WTC11 (cell line): ENCODE data around the gene PIP4K2B. TPM values are rescaled to one million over a fixed set of nuclear protein-coding genes. Genes with fewer than 3 reads are reported as not detected.

Experiments
- ATAC-seq: fragments of 200-7000 bp; cut with Tn5 transposase; 2 replicates; pipeline ENCODE4 v1.10.0; 2021; ENCODE audit warnings: mild to moderate bottlenecking, moderate library complexity
- CTCF ChIA-PET: fragments of 300-600 bp; sonication (Branson Sonifier 250); formaldehyde crosslinking; loops from one replicate; lab custom pipeline; 2021; ENCODE audit warnings: antibody characterized with exemption; lab: Charles Lee
- POLR2A ChIA-PET: fragments of 350-600 bp; sonication (Branson Sonifier 250); formaldehyde crosslinking; loops from one replicate; lab custom pipeline; 2021; ENCODE audit warnings: antibody characterized with exemption; lab: Charles Lee
- DNase-seq: peaks from one replicate; pipeline ENCODE4 v3.0.0; 2021; ENCODE audit warnings: low spot score
- H3K27ac Mint-ChIP-seq: 2 replicates; pipeline ENCODE4 v1.8.0; 2021; ENCODE audit warnings: mixed read lengths
- H3K27me3 Mint-ChIP-seq: 2 replicates; pipeline ENCODE4 v1.8.0; 2021; ENCODE audit warnings: low read depth, mild to moderate bottlenecking, moderate library complexity, mixed read lengths
- H3K36me3 Mint-ChIP-seq: 2 replicates; pipeline ENCODE4 v1.8.0; 2021; ENCODE audit warnings: mixed read lengths
- H3K4me1 Mint-ChIP-seq: 2 replicates; pipeline ENCODE4 v1.8.0; 2022; ENCODE audit warnings: mixed read lengths
- H3K4me3 Mint-ChIP-seq: 2 replicates; pipeline ENCODE4 v1.8.0; 2021; ENCODE audit warnings: mild to moderate bottlenecking, moderate library complexity, mixed read lengths
- H3K9me3 Mint-ChIP-seq: 2 replicates; pipeline ENCODE4 v1.8.0; 2021; ENCODE audit warnings: mixed read lengths
- E2F5 ChIP-seq: sonication (generic); formaldehyde crosslinking; IDR thresholded peaks from 2 replicates; pipeline ENCODE4 v1.8.1; 2022; ENCODE audit warnings: mild to moderate bottlenecking, moderate library complexity, missing genetic modification reagents
- FOXJ3 ChIP-seq: sonication (generic); formaldehyde crosslinking; IDR thresholded peaks from 2 replicates; pipeline ENCODE4 v1.9.0; 2021; ENCODE audit warnings: missing genetic modification reagents, mild to moderate bottlenecking, borderline replicate concordance
- FOXP1 ChIP-seq: sonication (generic); formaldehyde crosslinking; IDR thresholded peaks from 2 replicates; pipeline ENCODE4 v1.8.0; 2022; ENCODE audit warnings: missing genetic modification reagents, mild to moderate bottlenecking, moderate library complexity, borderline replicate concordance
- GRHL2 ChIP-seq: fragments of 250-450 bp; sonication (Bioruptor Pico); IDR thresholded peaks from 2 replicates; pipeline ENCODE4 v1.8.0; 2022; ENCODE audit warnings: mild to moderate bottlenecking, moderate library complexity; ENCODE audit not compliant: insufficient replicate concordance, severe bottlenecking
- GTF2I ChIP-seq: fragments of 250-450 bp; sonication (Bioruptor Pico); conservative IDR thresholded peaks from 2 replicates; pipeline ENCODE4 v1.4.0; 2021; ENCODE audit warnings: mild to moderate bottlenecking
- HMGXB4 ChIP-seq: sonication (generic); formaldehyde crosslinking; IDR thresholded peaks from 2 replicates; pipeline ENCODE4 v1.8.1; 2023; ENCODE audit warnings: mild to moderate bottlenecking, moderate library complexity, missing genetic modification reagents
- JAZF1 ChIP-seq: fragments of 250-450 bp; sonication (Bioruptor Pico); IDR thresholded peaks from 2 replicates; pipeline ENCODE4 v1.9.0; 2021; ENCODE audit warnings: moderate library complexity, mild to moderate bottlenecking, inconsistent platforms
- JUN ChIP-seq: sonication (generic); formaldehyde crosslinking; IDR thresholded peaks from 2 replicates; pipeline ENCODE4 v1.8.0; 2023; ENCODE audit warnings: mild to moderate bottlenecking, missing genetic modification reagents
- MAX ChIP-seq: sonication (generic); formaldehyde crosslinking; IDR thresholded peaks from 2 replicates; pipeline ENCODE4 v1.8.0; 2022; ENCODE audit warnings: mild to moderate bottlenecking, missing genetic modification reagents
- MLX ChIP-seq: sonication (generic); formaldehyde crosslinking; IDR thresholded peaks from 2 replicates; pipeline ENCODE4 v1.8.1; 2023; ENCODE audit warnings: mild to moderate bottlenecking, missing genetic modification reagents, moderate library complexity
- MXD4 ChIP-seq: fragments of 250-450 bp; sonication (Bioruptor Pico); IDR thresholded peaks from 2 replicates; pipeline ENCODE4 v1.8.0; 2021; ENCODE audit warnings: mild to moderate bottlenecking, moderate library complexity, borderline replicate concordance
- MYBL2 ChIP-seq: sonication (generic); formaldehyde crosslinking; IDR thresholded peaks from 2 replicates; pipeline ENCODE4 v1.8.1; 2023; ENCODE audit warnings: mild to moderate bottlenecking, moderate library complexity, missing genetic modification reagents
- NFE2L1 ChIP-seq: sonication (generic); formaldehyde crosslinking; IDR thresholded peaks from 2 replicates; pipeline ENCODE4 v1.8.1; 2023; ENCODE audit warnings: missing genetic modification reagents
- NR2C2 ChIP-seq: sonication (generic); formaldehyde crosslinking; IDR thresholded peaks from 2 replicates; pipeline ENCODE4 v1.8.0; 2022; ENCODE audit warnings: mild to moderate bottlenecking, missing genetic modification reagents
- PRRX2 ChIP-seq: fragments of 250-450 bp; sonication (Bioruptor Pico); IDR thresholded peaks from 2 replicates; pipeline ENCODE4 v1.8.0; 2021; ENCODE audit warnings: mild to moderate bottlenecking
- RORB ChIP-seq: fragments of 250-450 bp; sonication (Bioruptor Pico); IDR thresholded peaks from 2 replicates; pipeline ENCODE4 v1.9.0; 2021; ENCODE audit warnings: mild to moderate bottlenecking
- SOX15 ChIP-seq: fragments of 250-450 bp; sonication (Bioruptor Pico); IDR thresholded peaks from 2 replicates; pipeline ENCODE4 v1.9.0; 2021; ENCODE audit warnings: mild to moderate bottlenecking
- TEAD4 ChIP-seq: sonication (generic); formaldehyde crosslinking; IDR thresholded peaks from 2 replicates; pipeline ENCODE4 v1.8.0; 2022; ENCODE audit warnings: mild to moderate bottlenecking, missing genetic modification reagents
- ZBTB21 ChIP-seq: sonication (generic); formaldehyde crosslinking; IDR thresholded peaks from 2 replicates; pipeline ENCODE4 v1.8.1; 2023; ENCODE audit warnings: mild to moderate bottlenecking, missing genetic modification reagents, borderline replicate concordance
- ZNF671 ChIP-seq: fragments of 250-450 bp; sonication (Bioruptor Pico); IDR thresholded peaks from 2 replicates; pipeline ENCODE4 v1.8.0; 2021; ENCODE audit warnings: mild to moderate bottlenecking
- ZSCAN18 ChIP-seq: fragments of 250-450 bp; sonication (Bioruptor Pico); IDR thresholded peaks from 2 replicates; pipeline ENCODE4 v2.1.2; 2022; ENCODE audit warnings: mild to moderate bottlenecking, moderate library complexity
- total RNA-seq: library from RNA; stranded (reverse); gene quantifications from 3 replicates; pipeline ENCODE4 v1.2.3, GENCODE V29; 2021

Gene PIP4K2B
- total RNA-seq, 1 experiment from 2014 or later = 61.9 TPM

GRCh38 chr17:38779965-38780752, 19.2 kb downstream of the PIP4K2B start (continued):
- no peak for TF ChIP-seq SOX15
- TF ChIP-seq TEAD4 (CRISPR knock-in tag) = no peak
- TF ChIP-seq ZBTB21 (CRISPR knock-in tag) = no peak
- TF ChIP-seq FOXJ3 (CRISPR knock-in tag) = no peak
- TF ChIP-seq MXD4 (CRISPR knock-in tag) = no peak
- no peak for TF ChIP-seq ZSCAN18 (CRISPR knock-in tag)
- TF ChIP-seq MYBL2 (CRISPR knock-in tag) = no peak
- no peak for TF ChIP-seq HMGXB4 (CRISPR knock-in tag)
- TF ChIP-seq, all 79 proteins: peak for 0

- CTCF ChIA-PET = interaction anchor here (2.0 kb wide), 1 partner anchor 16 kb away, joined by 6 read pairs; no protein-coding TSS in a partner anchor
- Mint-ChIP-seq H3K9me3 (no peaks in the 10 kb centered on the region), H3K36me3 (peaks cover 61% of the 10 kb centered on the region), H3K4me3 (no peak overlapping the region), H3K27me3 (no peaks in the 10 kb centered on the region), H3K27ac (no peak overlapping the region), H3K4me1 (no peaks in the 10 kb centered on the region)
- TF ChIP-seq RORB (CRISPR knock-in tag) (no peak), GTF2I (CRISPR knock-in tag) (no peak), MAX (CRISPR knock-in tag) (no peak), GRHL2 (CRISPR knock-in tag) (no peak)
- no peak for ATAC-seq
- POLR2A ChIA-PET = no interaction called here
- DNase-seq = no peak
Observed at GRCh38 chr17:38777641-38778250, 21.6 kb downstream of the PIP4K2B start.

- Mint-ChIP-seq H3K36me3 (peaks cover 74% of the 10 kb centered on the region), H3K9me3 (no peaks in the 10 kb centered on the region), H3K4me3 (no peak overlapping the region), H3K27ac (no peak overlapping the region), H3K4me1 (no peaks in the 10 kb centered on the region), H3K27me3 (no peaks in the 10 kb centered on the region)
- ATAC-seq = no peak
- no peak for DNase-seq
- TF ChIP-seq ZSCAN18 (CRISPR knock-in tag) (no peak), JUN (no peak), NR2C2 (CRISPR knock-in tag) (no peak), ZNF671 (CRISPR knock-in tag) (no peak), JAZF1 (CRISPR knock-in tag) (no peak), PRRX2 (CRISPR knock-in tag) (no peak), TEAD4 (CRISPR knock-in tag) (no peak), E2F5 (CRISPR knock-in tag) (no peak), MLX (no peak), FOXP1 (CRISPR knock-in tag) (no peak), GRHL2 (CRISPR knock-in tag) (no peak), NFE2L1 (CRISPR knock-in tag) (no peak)
- ChIA-PET POLR2A (no interaction called here), CTCF (no interaction called here)
Observed at GRCh38 chr17:38773258-38773657, 26.1 kb downstream of the PIP4K2B start.
